Stimulated activated CD4-positive, alpha-beta T cell treated with anti-CD3 and anti-CD28 coated beads, Interleukin-15, amount 100 ng/mL, for 24 hours (primary cell): ENCODE results near the gene BMP15.

Experiments
- DNase-seq: peaks from one replicate; pipeline ENCODE4 v3.0.0-alpha.2; 2020

BMP15 gene

DNA sequence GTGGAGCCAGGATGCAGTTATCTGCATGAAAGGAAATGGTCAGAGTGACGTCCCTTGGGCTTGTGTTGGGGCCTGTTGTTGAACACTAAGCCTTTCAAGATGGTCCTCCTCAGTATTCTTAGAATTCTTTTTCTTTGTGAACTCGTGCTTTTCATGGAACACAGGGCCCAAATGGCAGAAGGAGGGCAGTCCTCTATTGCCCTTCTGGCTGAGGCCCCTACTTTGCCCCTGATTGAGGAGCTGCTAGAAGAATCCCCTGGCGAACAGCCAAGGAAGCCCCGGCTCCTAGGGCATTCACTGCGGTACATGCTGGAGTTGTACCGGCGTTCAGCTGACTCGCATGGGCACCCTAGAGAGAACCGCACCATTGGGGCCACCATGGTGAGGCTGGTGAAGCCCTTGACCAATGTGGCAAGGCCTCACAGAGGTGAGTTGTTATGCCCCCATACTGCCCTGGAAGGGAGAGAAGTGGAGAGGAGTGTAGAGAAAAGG lies at the start of gene BMP15:
BMP15 (plus strand) TSS at position 51 of the 492 bp plus-strand sequence; CDS start at position 100, 49 bp downstream.
- DNase-seq, result no peak

DNA sequence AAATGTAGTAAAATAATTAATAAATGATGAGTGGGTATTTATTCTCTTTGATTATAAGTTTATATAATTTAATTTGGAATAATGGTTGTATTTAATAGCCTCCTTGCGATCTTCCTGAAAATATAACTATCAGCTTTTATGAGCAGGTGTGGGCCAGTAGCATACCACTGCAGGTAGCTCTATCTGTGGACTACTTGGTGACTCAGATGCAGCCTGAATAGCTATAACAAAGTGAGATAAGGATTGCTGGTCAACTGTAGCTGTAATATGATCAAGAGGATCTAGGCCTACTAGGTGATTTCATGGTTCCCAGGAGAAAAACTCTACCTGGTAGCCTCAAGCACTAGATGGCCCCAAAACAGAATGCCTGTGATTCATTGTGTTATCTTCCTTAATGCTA lies 47.1 kb upstream of the BMP15 start:
- DNase-seq, result no peak

DNA sequence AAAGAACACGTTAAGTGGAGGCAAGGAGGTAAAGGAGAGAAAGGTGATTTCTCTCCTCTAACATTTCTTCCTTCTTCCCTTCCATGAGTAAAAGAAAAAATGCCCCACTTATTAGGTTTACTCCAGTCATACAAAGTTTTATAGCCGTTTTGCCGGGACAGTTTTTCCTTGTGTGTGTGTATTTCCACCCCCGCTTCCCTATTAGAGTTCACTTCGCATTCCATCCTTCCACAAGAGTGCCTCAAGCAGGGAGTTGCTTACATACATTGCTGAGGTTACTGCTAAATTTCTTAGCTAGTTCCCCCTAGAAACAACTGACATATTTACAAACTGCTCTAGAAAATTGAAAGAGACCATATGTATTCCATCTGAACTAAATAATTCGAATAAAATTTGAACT lies 45.2 kb upstream of the BMP15 start:
- no peak for DNase-seq

DNA sequence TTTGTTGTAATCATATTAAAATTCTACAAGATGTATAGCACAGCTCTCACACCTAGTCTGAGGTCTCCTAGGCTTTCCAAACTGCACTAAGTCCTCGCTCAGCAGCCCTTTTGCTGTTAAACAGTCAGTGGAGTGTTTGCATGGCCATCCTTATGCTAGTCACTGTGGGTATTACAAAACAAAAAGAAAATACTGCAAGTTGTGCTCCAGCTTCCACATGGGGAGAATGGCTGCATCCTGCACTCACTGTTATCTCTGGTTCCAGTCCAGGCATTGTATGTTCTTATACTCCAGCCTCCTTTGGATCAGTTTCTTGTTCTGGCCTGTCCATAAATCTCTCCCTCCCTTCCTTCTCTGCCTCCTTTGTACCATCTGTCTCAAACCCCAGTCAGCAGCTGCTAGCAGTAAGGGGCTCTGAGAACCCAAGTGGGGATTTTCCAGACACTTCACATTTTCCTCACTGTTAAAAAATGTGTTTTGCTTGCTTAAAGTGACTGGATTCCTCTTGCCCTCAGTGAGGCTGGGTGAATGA lies 38.5 kb upstream of the BMP15 start:
- DNase-seq, result no peak

DNA sequence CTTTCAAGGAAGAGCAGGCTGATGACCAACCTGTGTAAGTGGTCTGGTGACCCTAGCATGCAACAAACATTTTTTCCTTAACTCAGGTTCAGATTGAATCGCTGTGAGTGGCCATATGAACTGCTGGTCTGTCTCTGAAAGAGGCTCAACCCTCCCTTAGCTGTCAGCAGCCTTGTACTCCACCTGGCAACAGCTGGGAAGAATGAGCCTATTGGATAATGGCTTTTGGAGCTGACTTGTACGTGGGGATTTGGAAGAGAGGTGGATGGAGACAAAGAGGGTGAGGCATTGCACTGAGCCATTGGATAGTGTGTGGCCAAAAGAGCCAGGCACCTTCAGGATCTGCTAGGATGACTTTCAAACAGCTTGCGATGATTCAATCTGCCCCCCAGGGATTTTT lies 35.7 kb upstream of the BMP15 start:
- no peak for DNase-seq

DNA sequence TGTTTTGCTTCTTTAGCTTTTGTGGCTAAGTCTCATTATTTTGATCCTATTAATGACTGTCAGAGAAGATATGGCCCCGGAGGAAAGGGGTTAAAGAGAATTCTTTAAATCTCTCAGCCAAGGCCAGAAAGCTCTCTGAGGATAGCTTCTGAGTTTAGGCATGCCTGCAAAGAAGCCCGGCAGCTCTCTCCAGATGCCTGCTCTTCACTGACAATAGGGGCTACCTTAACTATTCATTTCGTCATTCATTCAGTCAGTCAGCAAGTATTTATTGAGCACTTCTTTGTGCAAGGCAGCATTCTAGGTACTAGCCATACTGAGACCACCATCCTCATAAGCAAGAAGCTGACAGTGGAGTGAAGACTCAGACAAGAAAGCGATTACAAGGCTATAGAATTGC lies 34.0 kb upstream of the BMP15 start:
- DNase-seq, result no peak

DNA sequence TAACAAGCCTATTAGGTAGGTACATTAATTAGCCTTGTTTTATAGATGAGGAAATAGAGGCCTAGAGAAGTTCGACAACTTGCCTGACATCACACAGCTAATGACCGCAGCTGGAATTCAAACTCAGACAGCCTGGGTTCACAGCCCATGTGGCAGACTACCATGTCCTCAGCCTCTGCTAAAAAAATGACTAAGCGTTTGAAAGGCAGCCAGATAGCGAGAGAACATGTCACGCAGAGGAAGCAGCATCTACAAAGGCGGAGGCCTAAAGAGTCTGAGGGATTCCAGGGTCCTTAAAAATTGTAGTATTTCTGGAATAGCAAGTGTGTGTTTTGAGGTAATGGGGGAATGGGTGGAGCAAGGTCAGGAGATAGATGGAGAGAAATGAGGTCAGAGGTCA lies 33.2 kb upstream of the BMP15 start:
- no peak for DNase-seq

DNA sequence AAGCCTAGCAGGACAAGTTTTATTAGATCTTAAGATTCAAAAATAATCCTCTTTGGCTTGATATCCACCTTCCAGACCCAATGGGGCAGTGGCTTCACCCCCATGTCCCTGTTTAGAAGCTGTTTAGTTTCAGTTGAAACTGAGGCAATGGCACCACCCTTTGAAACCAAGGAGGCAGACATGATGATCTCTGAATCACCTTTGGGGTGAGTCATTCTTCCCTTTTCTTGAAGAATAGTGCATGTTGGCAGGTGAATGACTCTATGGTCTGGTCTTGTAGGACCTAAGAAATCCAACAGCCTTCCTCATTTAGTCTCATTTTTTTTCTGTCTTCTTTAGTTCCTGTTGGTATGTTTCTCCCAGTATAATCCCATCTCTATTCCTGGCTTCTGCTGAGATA lies 29.5 kb upstream of the BMP15 start:
- DNase-seq, result no peak

DNA sequence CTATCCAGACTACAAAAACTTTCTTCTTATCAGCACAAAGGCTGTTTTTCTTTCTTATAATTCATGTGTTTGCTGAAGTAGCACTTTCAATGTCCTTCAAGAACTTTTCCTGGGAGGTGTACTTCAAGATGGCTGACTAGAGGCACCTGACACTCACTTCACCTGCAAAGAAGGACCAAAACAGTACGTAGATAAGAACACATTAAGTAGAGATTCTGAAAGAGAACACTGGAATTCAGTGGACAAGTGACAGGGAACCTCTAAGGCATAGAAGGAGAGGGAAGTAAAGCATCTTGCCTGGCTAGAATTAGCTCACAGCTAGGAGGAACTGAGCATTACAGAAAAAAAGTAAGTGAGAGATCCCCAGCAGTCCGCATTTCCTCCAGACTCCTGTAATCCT lies 21.7 kb upstream of the BMP15 start:
- DNase-seq, result no peak

DNA sequence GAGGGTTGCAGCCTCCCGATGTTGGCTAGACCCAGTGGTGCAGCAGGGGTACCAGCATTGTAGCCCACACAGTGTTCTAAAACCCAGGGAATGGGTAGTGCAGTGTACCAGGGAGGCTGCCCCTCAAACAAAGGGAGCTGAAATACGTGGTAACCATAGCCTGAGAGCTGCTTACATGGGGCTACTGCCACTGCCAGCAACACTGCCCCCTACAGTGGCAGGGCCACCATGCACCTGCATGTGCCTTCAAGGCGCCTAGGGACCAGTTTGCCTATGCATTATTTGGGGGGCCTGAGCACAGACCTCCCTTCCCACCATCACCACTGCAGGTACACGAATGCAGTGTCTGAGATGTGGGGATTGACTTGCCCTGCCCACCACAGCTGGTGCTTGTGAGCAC lies 21.0 kb upstream of the BMP15 start:
- no peak for DNase-seq

DNA sequence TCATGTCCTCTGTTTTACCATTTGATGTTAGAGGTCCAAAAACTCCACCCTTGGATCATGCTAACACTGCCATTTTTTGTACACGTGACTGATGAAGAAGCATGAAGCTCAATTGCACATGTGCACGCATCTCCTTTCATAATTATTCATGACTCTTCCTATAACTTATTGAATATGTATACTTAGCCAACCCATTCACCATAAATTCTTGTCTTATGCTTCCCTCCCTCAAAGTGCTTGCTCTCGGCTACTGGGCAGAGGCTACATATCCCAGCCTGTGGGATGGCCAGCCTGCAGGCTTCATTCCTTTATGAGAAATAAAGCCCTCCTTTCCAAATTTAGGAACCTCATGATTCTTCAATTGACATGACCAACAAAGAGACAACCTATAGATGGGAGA lies 17.5 kb upstream of the BMP15 start:
- no peak for DNase-seq

DNA sequence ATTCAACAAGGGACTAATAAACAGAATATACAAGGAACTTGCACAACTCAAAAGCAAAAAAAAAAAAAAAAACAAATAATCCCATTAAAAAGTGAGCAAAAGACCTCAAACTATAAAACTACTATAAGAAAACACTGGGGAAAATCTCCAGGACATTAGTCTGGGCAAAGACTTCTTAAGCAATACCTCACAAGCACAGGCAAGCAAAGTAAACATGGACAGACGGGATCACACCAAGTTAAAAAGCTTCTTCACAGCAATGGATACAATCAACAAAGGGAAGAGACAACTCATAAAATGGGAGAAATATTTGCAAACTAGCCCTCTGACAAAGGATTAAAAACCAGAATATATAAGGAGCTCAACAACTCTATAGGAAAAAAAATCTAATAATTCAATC lies 17.1 kb upstream of the BMP15 start:
- DNase-seq, result no peak

DNA sequence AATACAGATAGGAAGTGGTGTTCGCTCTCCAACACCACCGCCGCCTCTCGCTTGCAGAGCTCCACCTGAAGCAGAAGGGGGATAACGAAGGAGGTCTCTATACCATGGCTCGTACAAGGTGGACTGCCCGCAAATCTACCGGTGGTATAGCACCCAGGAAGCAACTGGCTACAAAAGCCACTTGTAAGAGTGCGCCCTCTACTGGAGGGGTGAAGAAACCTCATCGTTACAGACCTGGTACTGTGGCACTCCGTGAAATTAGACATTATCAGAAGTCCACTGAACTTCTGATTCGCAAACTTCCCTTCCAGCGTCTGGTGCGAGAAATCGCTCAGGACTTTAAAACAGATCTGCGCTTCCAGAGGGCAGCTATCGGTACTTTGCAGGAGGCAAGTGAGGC lies 5.2 kb upstream of the BMP15 start:
- DNase-seq, result peak; percentile 4

DNA sequence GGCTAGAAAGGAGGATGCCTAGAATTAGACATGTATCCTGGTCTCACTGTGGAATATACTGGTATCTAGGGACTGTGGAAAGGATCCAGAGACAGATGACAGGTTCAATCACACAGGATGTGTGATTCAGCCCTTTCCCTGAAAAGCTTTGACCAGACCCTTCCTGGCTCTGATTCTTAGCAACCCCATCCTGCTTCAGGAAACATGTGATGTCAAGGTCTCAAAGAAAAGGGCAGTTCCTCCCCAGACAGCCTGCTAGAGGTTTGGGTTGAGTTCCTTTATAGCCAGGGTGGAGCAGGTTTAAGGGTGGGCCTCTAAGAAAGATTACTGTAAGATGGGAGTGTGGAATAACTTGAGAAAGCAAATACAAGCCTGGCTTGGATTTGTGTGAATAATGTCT lies 3.0 kb downstream of the BMP15 start:
- no peak for DNase-seq

DNA sequence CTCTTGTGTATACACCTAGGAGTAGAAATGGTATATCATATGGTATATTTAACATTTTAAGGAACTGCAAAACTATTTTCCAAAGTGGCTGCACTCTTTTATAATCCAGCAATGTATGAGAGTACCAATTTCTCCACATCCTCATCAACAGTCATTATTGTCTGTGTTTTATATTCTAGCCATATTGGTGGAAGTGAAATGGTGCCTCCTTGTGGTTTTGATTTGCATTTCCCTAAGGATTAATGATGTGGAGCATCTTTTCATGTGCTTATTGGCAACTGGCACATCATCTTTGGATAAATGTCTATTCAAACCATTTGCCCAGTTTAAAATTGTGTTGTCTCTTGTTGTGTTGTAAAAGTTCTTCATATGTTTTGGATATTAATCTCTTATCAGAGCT lies 9.6 kb downstream of the BMP15 start:
- no peak for DNase-seq

DNA sequence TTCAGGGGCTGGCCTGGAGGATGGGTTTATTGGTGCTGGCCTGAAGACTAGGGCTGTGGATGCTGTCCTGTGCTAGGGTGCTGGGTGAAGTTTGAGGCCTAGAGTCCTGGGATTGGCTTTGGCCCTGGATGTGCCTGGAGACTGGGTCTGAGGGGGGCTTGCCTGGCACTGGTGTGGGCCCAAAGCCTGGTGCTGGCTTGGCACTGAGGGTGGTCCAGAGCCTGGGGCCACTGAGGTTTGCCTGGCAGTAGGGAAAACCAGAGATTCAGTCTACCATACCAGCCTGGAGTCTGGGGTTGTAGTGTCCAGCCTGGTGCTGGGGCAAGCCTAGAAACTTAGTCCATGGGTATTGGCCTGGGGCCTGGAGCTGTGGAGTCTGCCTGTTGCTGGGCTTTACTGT lies 16.6 kb downstream of the BMP15 start:
- no peak for DNase-seq

DNA sequence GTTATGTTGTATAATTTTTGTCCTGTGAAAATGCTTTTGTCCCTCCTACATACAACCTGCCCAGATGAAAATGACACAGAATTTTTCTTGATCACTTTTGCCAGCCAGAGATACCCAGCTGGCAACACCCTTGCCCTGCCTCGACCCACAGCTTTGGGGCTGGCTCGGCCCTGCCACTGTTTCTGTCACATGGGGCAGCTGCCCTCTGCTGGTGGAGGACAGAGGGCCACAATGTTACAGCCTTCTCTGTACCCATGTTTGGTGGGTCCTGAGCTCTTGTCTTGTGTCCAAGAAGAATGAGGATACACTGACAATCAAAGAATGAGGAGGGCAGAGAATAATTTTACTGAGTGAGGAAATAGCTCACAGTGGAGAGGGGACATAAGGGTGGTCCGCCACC lies 31.1 kb downstream of the BMP15 start:
- DNase-seq, result peak; percentile 12

DNA sequence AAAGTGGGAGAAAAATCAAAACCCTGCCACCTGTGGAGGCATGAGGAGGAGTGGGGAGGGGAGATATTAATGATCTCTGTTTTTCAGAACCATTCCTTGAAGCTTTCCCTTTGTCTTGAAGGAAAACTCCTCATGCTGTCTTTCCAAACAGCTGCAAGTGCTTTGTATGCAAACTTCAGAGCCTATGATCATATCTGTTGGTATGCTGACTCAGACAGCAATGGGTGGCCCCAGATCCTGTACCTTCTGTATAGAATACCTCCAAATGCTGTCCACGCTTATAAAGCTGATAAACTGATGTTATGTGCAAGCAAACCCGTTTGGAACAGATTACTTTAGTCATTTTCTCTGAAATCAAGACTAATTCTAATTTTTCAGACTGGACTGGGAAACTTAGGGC lies 31.9 kb downstream of the BMP15 start:
- no peak for DNase-seq

DNA sequence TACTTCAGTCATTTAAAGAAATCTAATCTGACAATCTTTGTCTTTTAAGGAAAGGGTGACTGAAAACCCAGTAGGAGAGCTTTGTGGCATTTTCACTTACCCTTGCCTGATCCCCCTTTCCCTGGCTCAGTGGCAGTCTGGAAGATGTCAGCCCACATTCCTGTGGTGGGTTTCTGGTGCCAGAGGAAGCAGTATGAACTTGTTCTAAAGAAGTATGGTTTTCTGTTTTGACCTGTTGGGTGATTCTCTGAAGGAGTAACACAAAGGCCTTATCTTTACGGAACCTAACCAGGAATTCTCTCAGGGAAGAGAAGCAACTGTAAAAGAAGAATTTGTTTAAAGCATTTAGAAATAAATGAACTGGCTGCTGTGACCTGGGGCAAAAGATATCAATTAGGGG lies 41.9 kb downstream of the BMP15 start:
- no peak for DNase-seq

DNA sequence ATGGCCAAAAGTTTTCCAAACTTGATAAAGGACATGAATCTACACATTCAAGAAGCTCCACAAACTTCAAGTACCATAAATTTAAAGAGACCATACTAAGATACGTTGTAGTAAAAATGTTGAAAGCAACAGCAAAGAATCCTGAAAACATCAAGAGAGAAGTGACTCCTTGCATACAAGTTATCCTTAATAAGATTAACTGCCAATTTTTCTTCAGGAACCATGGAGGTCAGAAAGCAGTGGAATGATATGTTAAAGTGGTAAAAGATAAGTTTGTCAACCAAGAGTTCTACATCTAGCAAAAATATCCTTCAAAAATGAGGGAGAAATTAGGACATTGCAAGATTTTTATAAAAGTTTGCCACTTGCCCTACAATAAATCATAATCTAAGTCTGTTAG lies 43.3 kb downstream of the BMP15 start:
- no peak for DNase-seq

DNA sequence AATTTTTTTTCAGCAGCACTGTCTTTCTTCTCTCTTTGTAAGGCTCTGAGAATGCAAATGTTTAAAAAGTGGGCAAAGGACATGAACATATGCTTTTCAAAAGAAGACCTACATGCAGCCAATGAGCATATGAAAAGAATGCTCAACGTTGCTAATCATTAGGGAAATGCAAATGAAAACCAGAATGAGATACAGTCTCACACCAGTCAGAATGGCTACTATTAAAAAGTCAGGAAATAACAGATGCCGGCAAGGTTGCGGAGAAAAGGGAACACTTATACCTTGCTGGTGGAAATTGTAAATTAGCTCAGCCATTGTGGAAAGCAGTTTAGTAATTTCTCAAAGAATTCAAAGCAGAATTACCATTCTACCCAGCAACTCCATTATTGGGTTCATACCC lies 51.6 kb downstream of the BMP15 start:
- DNase-seq, result no peak

DNA sequence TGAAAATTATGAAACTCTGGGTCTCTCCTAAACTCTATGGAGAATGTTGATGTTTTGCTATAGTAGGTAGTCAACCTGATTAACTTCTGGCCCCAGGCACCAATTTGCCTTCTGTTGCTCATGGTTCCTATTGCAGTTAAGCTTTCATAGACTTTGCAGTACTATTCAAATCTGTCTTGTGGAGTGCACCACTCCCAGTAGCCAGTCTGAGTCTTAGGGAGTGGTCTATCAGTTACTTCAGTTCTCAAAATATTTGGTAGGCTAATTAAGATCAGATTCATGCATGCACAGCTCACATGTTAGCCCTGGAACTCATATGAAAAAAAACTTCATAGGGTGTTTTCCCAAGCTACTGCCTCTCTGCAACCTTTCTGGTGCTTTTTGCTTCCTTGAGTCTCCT lies 53.3 kb downstream of the BMP15 start:
- no peak for DNase-seq
